Raji (cell line): ENCODE data around the gene USP27X.

Experiments
- POLR2A ChIP-seq: IDR thresholded peaks from 2 replicates; pipeline ENCODE4 v1.6.1; 2011; ENCODE audit warnings: low read depth, low read length, control low read depth; ENCODE audit not compliant: insufficient read depth

Gene USP27X

DNA sequence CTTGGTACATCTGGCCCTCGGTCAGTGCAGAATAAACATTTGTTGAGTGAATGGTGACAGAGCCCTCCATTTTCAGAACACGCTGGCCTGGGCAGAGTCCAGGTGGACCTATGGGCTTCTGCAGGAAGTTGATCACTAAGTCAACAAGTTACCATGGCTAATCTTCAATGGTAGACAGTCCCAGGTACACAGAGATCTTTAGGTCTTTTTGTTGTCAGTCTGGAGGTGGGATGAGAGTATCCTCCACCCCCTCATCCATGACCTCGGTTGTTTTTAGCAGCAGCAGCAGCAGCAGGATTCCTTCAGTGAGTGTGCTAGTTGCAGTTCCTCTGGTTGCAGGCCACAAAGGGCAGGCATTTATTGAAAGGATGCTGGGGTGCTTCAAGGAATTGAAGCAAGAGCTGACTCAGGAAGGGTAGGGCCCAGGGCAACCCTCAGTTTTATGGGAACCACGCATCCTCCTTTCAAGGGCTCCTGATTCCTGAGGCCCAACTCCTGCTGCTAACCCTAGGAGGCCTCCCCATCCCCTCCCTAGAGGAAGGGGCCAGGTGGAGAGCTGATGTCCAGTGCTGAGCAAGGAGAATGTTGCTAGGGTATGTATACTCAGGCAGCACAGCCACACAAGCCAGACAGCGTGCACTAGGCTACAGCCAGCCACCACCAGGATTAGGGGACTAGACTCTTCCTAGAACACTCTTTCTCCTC lies 1.7 kb upstream of the USP27X start:
- TF ChIP-seq POLR2A, result no peak

DNA sequence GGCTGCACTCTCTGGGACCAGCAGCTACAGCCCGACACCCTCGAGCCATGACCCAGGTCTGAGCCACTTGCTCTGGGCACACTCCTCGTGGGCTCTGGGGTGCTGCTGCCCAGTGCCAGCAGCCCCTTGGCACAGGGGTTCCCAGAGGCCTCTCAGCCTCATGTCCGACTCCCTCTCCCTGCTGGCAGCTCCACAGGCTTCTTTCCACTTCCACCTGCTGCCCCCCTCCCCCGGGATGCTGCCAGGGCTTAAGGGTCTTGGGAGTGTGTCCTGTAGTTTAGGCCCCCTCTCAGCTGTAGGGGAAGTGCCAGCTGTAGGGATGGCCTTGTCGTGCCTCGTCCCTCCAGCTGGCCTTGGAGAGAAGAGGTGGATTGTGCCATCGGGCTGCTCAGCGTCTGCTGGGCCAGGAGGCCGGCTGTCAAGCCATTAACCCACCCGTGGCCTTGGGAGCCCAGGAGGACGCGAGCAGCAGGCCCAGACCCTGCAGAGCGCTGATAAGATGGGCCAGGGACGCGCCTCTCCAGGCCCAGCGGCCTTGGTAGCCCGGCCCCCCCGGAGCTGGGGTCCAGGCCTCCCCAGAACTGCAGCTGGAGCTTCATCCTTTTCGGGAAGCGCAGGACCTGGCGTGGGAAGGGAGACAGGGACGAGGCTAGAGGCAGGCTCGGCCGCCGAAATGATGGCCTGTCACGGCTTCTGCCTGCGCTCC lies 1.0 kb upstream of the USP27X start:
- TF ChIP-seq POLR2A, result no peak

DNA sequence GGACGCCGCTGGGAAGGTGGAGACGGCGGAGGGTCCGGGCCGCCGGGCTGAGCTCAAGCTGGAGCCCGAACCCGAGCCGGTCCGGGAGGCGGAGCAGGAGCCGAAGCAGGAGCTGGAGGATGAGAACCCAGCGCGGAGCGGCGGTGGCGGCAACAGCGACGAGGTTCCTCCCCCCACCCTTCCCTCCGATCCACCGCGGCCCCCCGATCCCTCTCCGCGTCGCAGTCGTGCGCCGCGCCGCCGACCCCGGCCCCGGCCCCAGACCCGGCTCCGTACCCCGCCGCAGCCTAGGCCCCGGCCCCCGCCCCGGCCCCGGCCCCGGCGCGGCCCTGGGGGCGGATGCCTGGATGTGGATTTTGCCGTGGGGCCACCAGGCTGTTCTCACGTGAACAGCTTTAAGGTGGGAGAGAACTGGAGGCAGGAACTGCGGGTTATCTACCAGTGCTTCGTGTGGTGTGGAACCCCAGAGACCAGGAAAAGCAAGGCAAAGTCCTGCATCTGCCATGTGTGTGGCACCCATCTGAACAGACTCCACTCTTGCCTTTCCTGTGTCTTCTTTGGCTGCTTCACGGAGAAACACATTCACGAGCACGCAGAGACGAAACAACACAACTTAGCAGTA lies 483 bp downstream of the USP27X start:
- no peak for TF ChIP-seq POLR2A

DNA sequence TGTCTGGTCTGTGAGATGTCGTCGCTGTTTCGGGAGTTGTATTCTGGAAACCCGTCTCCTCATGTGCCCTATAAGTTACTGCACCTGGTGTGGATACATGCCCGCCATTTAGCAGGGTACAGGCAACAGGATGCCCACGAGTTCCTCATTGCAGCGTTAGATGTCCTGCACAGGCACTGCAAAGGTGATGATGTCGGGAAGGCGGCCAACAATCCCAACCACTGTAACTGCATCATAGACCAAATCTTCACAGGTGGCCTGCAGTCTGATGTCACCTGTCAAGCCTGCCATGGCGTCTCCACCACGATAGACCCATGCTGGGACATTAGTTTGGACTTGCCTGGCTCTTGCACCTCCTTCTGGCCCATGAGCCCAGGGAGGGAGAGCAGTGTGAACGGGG lies 1.4 kb downstream of the USP27X start:
- no peak for TF ChIP-seq POLR2A

DNA sequence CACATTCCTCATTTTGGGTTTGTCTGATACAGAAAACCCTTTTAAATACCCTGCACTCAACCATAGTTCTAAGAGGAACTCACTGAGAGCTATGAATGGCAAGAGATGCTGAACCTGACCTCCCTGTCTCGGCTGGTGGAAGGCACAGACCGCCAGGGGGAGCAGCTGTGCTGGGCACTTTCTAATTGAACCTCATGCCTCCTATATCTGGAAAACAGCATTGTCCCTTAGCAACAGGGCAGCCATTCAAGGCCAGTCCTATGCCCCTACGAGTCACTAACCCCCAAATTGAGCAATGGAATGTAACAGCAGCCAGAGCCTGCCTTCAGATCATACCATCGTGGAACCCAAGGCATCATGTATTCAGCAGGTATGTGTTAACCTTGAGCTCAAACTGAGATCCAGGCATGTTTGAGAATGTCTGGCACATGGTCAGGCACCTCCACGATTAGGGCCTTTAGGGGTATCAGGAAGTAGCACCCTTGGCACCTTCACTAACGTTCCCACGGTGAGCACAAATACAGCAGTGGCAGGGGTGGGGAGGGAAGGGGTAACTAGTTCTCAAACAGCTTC lies 5.1 kb downstream of the USP27X start:
- TF ChIP-seq POLR2A, result no peak

DNA sequence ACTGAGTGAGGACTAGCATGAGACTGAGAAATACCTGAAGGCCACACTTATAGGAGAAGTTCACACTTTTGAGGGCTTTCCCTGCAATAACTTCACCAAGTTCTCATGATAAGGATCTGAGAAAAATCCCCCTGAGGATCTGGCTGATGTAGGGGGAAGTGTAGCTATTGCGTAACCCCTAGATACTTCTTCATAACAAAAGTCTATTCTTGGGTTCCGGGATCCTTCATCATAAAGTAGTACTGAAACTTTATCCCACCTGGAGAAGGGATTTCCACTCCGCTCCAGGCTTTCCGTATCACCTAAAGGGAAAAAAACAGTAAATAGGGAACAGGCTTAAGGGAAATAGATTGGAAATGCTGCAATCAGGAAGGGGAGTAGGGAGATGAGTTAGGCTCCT lies 13.3 kb downstream of the USP27X start:
- TF ChIP-seq POLR2A, result no peak

DNA sequence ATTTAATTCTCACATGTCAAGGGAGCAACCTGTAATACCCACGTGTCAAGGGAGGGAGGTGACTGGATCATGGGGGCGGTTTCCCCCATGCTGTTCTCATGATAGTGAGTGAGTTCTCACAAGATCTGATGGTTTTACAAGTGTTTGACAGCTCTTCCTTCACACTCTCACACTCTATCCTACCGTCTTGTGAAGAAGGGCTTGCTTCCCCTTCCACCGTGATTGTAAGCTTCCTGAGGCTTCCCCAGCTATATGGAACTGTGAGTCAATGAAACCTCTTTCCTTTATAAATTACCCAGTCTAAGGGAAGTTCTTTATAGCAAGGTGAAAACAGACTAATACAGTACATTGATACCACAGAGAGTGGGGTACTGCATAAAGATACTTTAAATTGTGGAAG lies 17.7 kb downstream of the USP27X start:
- no peak for TF ChIP-seq POLR2A

DNA sequence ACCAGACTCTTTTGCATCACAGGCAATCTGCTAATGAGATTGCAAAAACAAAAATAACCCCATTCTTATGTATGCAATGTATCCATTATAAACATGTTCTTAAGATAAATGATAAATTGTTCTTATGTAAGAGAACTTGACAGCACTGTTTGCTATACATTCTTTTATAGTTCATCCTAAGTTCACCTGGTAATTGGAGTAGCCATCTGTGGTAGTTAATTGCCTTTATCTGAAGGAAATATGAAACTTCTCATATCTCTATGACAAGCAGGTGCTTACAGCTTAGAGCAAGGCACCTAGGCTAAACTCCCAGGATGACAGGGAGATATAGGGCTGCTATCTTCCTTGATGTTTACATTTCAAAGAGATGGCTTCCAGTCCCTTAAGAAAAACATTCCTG lies 21.8 kb downstream of the USP27X start:
- no peak for TF ChIP-seq POLR2A

DNA sequence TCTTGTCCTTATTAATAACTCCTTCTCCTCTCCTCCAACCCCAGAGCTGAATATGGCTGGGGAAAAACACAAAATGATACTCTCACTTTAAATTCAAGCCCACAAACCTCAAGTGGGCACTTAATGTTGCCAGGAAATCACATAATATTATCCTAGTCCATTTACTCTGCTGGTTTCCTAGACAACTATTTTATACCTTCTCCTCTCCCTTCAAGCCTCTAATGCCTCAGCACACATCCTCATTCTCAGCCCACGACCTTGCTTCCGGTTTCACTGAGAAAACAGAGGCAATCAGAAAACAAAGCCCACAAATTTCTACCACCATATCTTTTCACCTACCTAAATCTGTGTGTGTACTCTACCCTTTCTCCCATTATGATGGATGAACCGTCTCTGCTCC lies 31.1 kb downstream of the USP27X start:
- TF ChIP-seq POLR2A, result no peak

DNA sequence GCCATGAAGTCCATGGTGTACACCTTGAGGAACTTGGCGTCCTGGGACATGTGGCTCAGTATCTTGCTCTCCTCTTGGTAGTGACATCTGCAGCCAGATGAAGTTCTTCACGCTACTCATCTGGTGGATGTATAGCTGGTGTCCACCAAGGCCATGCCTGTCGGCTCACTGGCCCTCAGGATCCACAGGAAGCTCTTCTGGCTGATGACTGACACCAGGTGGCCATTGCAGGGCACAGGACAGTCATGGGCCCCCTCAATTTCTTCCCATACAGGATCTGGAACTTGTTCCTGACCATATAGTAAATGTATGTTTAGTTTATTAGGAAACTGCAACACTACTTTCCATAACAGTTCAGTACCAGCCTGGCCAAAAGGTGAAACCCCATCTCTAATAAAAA lies 32.8 kb downstream of the USP27X start:
- no peak for TF ChIP-seq POLR2A

DNA sequence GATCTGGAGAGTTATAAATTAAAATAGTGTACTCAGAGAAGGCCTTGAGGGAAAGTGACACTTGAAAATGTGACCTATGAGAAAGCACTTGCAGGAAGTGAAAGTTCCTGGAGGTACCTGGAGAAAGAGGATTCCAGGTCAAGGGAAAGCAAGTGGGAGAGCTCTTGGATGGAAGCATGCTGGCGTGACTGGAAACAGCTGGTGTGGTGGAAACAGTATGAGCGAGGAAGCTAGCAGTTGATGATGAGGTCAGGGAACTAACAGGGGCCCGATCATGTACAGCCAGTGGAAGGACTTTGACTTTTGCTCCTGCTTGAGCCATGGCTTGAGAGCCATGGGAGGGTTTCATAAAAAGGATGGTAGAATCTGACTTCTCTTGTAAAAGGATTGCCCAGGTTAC lies 33.6 kb downstream of the USP27X start:
- TF ChIP-seq POLR2A, result no peak

DNA sequence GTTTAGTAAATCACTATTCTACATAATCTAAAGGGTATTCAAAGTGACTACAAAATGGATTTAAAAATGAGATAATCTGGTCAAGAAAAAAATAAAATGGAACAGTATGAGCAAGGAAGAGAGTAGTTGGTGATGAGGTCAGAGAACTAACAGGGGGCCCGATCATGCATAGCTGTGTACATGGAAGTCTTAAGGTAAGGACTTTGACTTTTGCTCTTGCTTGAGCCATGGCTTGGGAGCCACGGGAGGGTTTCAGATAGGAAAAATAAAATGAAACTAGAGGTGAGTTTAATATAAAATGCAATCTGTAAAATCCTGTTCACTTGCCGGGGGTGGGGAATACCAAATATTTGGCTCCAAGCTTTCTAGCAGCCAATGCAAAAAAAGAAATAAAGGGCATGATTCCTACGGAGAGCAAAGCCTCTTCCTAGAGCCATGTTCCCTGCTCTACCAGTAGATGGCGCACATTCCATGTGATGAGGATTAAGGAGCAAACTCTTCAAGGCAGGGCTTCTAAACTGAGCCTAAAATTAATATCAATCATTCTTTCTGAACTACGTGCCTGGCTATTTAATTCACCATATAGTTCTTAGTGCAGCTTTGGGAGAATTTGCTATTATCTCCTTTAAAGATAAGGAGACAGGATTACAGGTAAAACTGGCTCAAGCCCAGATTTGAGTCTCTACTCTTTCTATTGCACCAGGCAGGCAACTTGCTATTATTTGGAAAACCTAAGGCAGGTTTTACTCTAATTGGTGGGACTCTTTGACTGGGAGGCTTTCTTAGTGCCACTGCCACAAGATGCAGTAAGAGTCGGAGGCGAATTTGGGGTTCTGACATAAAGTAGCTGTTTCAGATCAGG lies 36.3 kb downstream of the USP27X start:
- no peak for TF ChIP-seq POLR2A

DNA sequence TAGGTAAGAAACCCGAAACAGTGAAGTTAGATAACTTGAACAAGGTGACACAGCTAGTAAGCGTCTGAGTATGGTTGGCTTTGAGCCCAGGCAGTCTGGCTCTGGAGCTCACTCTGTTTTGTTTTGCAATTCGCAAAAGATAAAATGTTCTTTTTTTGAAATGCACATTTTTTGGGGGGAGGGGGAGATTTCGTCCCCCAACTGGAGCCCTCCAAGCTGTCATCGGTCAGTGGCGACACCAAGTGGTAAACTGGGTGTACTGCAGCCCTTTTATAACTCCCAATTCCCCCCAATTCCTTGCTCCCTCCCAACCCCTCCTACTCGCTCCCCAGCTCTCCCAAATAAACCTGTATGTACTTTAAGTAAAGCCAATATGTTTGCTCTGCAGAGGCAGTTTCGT lies 40.3 kb downstream of the USP27X start:
- no peak for TF ChIP-seq POLR2A

DNA sequence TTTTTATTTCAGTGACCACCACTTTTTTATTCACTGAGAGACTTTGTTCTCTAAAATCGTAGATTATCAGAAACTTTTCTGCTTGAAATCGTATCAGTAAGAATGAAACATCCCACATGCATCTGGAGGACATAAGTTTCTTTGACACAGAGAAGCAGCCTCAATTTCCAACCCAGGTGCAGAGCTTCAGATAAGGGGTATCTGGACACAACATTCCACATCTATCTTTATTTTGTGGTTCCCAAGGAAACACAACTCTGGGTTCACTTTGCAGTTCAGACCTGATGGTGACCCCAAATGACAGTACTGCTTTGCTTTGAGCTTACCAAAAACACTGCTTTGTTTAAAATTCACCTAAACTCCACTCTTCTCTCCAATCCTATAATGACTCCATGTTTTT lies 41.8 kb downstream of the USP27X start:
- TF ChIP-seq POLR2A, result no peak
